Epidermal melanocyte (primary cell): Measurements from ENCODE around the gene G6PD.
"Not testable (repeated sequence)": the region's sequence is repeated elsewhere in the genome, so short reads cannot be mapped to it uniquely, and the experiment has no call there.

Source experiments
- DNase-seq: peaks from one replicate; pipeline ENCODE4 v3.0.0; 2011; ENCODE audit warnings: low spot score; ENCODE audit not compliant: insufficient read length

G6PD gene

DNA sequence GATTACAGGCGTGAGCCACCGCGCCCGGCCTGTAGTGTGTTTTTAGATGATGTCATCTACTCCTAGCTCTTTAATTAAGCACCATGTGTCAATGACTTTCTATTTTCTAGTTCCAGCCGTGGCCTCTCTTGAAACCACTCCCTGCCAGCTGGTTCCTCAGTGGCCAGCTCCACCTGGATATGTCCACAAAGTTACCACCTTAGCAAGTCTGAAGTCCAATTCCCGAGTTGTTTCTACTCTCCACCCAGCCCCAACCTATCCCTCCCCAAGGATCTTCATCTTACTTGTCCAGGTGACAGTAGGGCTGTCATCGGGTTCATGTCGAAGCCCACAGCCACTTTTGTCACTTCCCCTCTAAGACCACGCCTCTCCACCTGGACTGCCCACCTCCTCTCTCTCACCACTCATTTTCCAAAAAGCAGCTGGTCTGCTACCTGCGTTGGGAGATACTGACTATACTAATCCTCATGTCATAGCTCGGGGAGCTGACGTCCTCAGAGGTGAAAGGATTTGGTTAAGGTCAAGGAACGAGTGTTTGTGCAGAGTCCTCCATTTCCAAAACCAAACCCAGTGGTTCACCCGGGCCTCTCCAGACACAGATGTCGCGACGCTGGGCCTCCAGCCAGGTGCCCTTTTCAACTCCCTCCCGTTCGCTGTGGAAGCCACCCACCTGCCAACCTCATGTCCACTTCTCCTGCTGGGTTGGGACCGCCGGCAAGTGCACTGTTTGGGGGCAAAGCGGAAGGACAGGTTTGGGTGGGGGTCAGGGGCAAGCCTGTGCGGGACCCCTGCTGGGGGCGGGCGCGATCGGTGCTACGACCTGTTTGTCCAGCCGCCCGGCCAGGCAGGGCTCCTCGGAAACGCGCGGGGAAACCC lies 31.3 kb downstream of the G6PD start:
- no peak for DNase-seq

DNA sequence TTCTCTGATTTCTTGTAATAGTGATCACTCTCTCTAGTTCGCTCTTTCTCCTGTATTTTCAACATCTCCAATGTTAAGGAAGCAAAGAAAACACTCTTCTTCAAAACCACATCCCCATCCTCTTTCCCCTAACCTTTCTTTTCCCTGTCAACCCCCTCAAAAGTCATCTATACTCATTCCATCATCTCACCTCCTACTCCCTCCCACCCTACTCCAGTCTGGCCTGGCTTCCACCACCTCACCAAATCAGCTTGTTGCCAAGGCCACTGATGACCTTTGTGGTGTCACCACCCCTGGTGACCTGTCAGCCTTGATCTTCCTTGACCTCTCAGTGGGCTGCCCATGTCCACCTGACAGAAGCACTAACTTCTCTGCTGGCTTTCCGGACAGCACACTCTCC lies 32.9 kb downstream of the G6PD start:
- no peak for DNase-seq

DNA sequence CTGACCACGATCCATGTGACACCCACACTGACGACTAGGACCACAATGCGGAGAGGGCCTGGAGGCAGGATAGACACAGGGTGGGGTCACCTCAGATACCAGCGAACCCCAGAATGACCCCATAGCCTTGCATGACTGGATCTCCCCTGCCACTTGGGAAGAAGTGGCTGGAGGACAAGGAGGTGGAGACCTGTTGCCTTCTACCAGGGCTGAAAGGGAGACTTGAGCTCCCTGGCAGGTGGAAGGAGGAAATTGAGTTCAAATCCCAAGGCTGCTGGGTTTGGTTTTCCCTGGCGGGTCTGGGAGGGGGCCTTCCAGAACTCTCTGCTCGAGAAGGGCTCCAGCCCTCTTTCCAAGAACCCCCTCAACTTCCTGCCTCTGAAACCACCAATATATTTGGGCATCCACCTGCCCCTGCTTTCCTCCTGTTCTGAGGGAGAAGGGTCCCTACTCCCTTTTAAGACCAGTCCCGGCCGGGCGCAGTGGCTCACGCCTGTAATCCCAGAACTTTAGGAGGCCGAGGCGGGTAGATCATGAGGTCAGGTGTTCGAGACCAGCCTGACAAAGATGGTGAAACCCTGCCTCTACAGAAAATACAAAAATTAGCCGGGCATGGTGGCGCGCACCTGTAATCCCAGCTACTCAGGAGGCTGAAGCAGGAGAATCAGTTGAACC lies 33.6 kb downstream of the G6PD start:
- no peak for DNase-seq

DNA sequence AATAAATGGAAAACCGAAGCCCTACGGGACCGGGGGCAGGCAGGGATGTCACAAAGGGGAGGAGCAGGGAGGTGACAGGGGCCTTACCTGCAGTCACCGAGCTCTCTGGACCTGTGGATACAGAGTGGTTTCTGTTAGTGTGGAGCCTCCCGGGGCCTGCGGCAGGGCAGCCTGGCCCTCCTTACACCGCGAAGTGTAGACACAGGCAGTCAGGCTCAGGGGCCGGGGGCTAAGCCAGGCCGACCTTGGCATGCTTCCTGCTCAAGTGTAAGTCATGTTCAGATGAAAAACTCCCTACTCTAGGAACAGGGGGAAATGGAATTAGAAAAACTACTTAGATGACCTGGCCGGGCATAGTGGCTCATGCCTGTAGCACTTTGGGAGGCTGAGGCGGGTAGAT lies 34.9 kb downstream of the G6PD start:
- DNase-seq, result no peak

DNA sequence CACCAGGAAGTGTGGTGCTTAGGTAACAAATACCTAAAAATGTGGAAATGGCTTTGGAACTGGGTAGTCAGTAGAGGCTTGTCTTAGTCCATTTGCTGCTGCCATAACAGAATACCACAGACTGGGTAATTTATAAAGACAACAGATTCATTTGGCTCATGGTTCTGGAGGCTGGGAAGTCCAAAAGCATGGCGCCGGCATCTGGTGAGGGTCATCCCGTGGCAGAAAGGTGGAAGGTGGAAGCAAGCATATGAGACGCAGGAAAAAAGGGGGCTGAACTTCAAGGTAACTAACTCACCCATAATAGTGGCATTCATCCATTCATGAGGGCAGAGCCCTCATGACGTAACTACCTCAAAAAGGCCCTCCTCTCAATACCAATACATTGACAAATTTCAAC lies 37.2 kb downstream of the G6PD start:
- no peak for DNase-seq

DNA sequence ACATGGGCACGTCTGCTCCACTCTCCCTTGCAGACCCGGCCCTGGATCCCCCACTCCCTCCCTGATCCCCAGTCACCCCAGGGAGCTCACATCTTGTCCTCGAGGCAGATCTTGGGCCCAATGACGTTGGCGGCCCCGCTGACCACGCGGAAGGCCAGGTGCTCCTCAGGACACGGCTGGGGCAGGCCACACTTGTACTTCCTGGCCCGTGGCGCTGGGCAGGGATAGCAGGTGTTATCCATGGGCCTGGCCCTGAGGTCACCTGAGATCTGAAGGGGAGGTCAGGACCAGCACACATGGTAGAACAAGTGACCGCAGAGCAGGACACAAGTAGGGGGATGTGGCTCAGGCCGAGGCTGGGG lies 38.3 kb downstream of the G6PD start:
- no peak for DNase-seq

DNA sequence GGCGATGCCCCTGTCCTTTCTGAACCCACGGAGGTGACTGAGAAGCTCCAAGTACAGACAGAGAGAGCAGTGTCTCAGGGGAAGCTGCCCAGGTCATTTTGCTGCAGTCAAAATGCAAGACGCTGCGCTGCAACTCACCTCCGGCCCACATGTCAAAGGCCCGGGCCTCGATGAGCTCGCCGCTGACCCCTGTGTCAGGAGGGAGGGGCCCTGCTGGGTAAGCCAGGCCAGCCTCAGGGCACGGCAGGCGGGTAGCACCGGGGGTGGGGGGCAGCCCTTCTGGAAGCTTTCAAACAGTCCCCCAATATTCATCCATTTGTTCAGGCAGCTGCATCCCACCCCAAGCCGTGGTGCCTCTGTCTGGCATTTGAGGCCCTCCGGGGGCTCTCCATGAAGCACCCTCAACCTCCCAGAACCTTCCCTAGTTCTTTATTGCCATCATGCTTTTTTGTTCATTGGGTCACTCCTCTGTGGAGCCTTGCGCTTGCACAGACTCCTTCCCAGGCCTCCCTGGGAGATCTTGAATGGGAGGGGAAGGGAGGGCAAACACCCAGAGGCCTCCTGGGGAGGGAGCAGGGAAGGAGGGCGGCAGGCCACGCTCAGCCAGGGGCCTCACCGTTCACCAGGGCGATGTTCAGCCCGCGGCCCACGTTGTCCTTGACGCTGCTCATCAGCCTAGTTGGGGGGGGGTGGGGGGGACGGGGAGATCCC lies 38.8 kb downstream of the G6PD start:
- no peak for DNase-seq

DNA sequence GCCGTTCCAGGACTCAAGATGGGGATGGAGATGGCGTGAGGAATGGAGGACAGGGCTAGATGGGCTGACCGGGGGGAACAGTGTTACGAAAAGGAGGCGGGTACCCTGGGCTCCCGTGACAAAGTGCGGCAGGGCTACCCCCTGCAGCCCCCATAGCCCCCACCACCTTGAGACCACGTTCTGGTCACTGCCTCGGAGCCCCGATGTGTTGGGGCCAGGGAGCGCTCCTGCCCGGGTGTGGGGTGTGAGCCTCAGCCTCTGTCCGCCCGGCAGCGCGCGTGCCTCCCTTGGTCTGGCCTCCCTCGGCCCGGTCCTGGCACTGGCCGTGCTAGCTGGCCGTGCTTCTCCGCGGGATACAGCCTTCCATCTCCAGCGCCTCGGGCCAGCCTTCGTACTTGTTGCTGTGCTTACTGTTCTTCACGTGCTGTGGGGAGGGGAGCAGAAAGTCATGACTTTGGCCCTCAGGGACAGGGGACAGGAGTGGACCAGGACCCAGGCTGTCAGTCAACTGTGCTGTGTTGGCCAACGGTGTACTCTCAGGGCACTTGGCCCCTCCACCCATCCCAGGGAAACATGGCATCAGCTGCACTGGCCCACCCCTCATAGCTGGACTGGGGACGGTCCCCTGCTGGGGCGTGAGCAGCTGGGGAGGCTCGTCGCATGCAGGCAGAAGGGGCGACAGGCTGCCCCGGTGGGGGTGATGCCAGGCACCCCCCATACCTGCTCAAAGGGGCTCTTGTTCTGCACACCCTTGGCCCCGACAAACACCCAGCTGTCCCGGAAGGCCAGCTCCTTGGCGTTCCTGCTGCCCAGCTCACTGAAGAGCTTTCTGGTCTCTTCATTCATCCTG lies 39.9 kb downstream of the G6PD start:
- DNase-seq, result no peak

DNA sequence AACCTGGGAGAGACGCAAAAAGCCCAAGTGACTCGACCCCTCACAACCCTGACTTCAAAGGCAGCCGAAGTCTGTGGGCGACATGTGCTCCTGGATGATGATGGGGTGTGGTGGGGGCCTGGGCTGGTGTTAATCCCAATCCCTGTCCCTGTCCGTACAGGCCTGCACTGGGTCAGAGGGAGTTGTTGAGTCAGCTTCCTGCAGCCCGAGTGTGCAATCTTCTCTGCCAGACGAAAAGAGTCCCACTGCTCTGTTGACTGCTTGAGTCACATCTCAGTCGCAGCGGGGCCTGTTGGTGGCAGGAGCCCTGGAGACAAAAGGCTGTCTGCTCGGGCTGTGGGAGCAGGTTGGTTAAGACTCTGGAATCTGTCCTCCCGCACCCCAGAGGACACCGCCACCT lies 40.9 kb downstream of the G6PD start:
- DNase-seq, result no peak

DNA sequence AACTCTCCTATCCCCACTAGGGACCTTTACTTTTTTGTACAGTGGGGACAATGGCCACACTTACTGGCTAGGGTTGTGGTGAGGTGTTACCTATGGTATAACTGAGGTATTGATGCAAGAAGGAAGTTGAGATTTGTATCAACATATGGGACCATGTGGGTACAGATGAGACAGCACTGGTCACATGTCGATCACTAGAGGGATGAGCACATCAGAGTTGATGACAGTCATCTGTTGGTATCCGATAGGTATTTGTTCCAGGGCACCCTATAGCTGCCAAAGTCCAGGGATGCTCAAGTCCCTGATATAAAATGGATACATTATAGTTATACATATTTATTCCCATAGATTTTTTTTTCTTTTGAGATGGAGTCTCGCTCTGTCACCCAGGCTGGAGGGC lies 43.7 kb downstream of the G6PD start:
- no peak for DNase-seq

DNA sequence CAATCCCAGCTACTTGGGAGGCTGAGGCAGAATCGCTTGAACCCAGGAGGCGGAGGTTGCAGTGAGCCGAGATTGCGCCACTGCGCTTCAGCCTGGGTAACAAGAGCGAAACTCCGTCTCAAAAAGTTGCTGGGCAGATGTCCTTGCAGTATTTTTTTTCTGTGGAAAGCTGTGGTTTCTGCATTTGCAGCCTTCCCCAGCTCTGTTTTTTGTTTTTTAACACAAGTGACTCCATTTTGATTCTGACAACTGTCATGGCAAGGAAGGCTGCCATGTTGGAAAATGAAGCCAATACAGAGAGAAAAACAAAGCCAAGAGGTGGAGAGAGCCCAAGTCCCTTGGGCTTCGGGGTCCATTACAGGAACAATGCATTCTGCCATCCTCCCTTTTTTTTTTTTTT lies 44.5 kb downstream of the G6PD start:
- DNase-seq, result no peak

DNA sequence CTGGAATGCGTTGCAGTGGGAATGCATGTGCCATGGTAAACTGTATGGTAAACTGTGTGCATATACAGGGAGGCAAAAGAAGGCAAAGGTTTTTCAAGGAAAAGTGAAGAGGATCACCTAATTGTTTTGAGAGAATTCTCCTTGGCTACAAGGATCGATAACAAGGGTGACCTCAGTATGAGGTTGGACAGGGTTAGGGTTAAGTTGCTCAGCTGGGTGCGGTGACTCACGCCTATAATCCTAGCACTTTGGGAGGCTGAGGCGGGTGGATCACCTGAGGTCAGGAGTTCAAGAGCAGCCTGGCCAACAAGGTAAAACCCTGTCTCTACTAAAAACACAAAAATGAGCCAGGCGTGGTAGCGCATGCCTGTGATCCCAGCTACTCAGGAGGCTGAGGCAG lies 45.2 kb downstream of the G6PD start:
- not testable (repeated sequence) for DNase-seq

DNA sequence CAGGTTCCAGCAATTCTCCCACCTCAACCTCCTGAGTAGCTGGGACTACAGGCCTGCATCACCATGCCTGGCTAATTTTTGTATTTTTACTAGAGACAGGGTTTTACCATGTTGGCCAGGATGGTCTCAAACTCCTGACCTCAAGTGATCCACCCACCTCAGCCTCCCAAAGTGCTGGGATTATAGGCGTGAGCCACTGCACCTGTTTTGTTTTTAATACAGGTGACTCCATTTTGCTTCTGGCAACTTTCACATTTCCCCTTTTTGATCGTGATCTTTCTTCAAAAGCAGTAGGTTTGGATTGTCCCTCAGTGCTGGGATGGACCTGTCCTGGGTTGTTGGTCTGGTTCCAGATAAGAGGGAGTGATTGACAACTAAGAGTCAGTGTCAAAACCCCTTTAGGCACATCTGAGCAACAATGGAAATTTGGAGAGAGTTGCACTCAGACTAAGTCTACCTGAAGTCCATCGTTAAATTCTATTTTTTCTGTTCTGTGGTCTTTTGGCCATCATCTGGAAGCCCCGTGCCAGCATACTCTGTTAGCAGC lies 50.0 kb downstream of the G6PD start:
- DNase-seq, result not testable (repeated sequence)

DNA sequence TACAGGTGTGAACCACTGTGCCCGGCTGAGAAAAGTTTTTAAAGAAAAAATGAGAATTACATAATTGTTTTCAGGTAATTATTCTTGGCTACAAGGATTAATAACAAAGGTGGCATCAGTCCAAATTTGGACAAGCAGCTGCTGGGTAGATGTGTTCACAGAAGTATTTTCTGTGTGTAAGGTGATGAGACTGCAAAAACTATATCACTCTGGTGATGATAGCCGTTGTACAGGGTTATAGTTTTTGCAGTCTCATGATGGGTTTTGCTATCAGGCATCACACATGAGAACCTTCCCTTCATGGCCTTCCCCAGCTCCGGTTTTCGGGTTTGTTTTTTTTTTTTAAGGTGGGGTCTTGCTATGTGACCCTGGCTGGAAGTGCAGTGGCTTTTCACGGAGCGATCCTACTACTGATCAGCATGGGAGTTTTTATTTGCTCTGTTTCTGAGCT lies 51.1 kb downstream of the G6PD start:
- DNase-seq, result no peak

DNA sequence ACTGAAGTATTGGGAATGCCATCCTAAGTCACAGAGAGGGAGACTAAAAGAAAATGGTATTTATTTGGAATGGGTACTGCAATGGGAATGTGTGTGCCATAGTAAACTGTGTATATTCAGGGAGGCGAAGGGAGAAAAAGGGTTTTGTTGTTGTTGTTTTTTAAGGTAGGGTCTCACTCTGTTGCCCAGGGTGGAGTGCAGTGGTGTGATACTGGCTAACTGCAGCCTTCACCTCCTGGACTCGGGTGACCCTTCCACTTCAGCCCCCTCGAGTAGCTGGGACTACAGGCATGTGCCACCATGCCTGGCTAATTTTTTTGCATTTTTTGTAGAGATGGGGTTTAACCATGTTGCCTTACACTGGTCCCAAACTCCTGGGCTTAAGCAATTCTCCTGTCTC lies 51.9 kb downstream of the G6PD start:
- no peak for DNase-seq

DNA sequence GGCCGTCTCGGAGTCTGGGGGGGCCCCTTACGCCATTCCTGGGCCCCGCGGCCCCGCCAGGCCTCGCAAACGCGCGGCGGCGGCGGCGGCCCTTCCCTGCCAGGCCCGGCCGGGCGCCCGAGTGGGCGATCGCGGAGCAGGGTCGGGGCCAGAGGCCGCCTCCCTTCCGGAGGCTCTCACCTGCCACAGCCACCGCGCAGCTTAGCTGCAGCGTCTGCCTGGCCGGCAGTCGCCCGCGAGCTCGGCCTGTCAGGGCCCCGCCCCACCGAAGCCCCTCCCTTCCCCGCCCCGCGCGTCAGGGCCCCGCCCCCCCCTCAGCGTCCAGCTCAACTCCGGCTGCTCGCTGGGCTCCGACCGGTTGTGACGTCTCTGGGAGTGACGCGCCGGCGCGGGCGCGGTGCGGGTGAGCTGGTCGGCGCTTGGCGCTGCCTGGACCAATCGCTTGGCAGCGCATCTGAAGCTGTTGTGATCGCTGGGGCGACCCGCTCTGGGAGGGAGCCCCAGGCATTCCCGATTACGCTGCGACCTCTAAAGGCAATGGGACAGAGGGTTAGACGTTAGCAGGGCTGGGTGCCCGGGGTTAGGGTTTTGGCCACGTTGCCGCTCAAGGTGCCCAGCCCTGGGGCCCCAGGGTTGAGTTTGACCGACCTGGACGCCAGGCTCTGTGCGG lies 56.1 kb downstream of the G6PD start, which contains the start of gene SLC10A3:
SLC10A3 (minus strand) TSS at position 216 of the 670 bp plus-strand sequence. CDS start 1,689 bp downstream, outside the sequence.
- peak; percentile 93 for DNase-seq

DNA sequence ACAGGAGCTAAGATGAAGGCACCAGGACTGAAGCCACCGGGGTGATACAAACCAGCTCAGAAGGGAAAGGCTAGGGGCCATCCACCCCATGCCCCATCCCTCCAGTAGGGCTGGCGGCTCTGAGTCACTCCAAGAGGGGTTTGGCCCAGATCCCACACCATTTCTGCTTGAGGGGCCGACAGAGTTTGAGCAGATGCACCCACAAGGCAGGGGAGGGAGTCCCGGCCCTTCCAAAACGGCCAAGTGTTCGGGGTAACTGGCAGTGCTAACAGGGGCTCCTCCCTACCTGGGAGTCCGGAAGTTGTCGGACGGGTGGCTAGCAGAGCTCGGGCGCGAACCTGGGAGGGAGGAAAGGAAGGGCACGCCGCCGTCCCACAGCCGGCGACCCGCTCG lies 56.6 kb downstream of the G6PD start:
- no peak for DNase-seq

DNA sequence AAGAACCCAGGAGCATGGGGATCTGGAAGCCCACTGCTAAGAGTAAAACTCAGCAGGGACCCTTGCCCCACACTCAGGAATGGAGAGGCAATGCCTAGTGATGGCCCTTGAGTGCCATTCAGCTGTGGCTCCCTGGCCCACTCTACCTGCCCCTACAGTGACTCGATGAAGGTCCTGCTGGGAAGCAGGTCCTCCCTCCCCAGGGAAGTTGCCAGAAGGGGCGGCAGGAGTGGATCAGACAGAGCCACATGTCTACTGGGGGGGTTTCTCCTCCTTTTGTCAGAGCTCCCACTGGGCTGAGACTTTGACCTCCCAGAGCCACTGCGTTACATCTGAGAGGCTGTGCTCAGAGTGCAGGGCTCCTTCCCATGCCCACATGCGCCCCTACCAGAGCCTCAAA lies 57.5 kb downstream of the G6PD start:
- DNase-seq, result no peak

DNA sequence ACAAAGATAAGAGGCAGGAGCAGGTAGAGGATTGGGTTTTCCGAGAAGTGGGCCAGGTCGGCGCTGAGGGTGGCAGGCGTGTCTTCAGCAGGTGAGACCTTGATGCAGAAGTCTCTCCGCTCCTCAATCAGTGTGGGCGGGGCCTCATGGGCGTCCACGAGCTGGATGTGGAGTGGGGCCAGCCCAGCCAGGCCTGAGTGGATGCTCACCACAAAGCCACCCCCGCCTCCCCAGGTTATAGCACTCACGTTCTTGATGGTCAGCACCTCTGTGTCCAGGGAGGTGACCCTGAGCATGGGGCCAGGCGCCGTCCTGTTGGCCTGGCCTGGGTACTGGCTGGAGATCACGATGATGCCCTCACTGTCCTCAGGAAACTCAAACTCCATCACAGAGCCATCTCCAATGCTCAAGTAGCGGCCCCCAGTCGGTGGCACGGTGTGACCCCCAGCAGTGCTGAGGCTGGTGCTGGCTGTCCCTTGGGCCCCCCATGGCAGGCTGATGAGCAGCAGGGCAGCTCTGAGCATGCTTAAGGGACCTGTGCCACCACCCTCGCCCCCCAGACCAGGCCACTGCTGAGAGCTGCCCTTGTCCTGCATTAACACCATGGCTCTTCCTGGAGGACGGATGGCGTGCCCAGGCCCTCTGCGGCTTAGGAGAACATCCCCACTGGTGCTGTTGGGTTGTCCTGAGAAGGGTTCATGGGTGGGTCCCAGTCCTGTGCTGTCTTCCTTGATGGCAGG lies 58.1 kb downstream of the G6PD start:
- DNase-seq, result no peak
